Left lobe of liver (tissue), 2 donors: ENCODE measurements around the gene TBX5. TPM values are rescaled to one million over a fixed set of nuclear protein-coding genes. Genes with fewer than 3 reads are reported as not detected.

Source experiments
- ATAC-seq: fragments of 200-7000 bp; cut with Tn5 transposase; one replicate; pipeline ENCODE4 v1.9.1; 2020; ENCODE audit warnings: mild to moderate bottlenecking, moderate library complexity
- DNase-seq: peaks from one replicate; pipeline ENCODE4 v3.0.0-alpha.2; 2020; ENCODE audit warnings: low spot score
- total RNA-seq: library from RNA; stranded (reverse); gene quantifications from one replicate; pipeline ENCODE4 v1.2.1, GENCODE V29; 2021
- donor health status: DM: no; HTN: no; CAD: no; lungs with moderate emphysema.
- donor health status: DM: no; HTN: yes; CAD: no.

TBX5 gene
- total RNA-seq, 1 donor from 2014 or later = not detected

GRCh38 chr12:114431902-114432301 is 26.0 kb upstream of the TBX5 start:
- DNase-seq (no peak), ATAC-seq (no peak)

DNA sequence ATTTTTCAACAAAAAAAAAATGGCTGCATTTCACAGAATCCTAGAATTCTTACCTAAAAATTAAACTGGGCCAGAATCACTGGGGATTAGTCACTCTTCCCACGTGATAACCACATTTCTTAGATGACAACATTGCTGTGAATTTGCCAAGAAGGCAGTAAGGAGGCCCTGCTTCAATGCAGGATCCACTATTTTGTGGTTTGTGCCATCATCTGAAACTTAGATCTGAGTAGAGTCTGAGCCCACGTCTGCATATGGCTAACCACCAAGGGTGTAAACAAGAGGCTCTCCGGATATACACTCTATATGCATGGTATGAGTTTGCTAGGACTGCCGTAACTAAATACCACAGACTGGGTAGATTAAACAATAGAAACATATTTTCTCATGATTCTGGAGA is 24.4 kb upstream of the TBX5 start:
- DNase-seq (no peak), ATAC-seq (no peak)

DNA sequence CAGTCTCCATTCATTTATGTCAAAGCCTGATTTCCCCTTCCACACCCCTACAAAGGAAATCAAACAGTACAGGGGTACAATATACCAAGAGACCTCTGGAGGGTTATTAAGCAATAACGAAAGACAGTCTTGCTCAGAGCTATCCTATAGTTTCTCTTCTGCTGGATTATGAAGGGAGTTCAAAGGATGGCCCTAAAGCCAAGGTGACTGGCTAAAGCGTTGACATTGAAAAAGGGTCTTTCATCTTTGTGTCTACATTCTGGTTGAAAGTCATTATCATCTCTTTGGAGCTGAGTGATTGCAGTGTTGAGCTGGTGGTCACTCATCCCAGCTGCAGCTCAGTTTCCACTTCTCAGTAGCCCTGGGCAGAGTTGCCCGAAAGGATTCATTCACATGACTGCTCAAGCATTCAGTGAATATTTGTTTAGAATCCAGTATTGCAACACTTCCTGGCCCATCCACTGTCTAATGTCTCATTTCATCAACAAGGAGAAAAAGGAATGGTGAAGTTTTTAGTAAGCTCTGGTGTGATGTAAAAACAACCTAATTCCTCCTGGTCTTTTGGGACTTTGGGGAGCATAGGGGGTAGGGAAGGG is 19.2 kb upstream of the TBX5 start:
- ATAC-seq = peak; percentile 37
- no peak for DNase-seq

DNA sequence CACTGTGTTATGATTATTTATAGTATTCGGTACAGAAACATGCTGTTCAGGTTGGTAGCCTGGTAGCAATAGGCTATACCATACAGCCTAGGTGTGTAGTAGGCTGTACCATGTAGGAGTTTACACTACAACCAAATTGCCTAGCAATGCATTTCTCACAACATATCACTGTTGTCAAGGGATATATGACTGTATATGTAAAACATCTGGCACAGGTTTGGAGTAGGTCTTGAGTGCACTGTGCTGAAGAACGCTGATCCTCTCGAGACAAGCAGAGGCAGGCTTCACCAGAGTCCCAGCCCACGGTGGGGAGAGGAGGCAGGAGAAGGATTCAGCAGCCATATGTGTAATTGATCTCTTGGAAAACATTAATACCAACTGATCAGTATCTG is 15.0 kb upstream of the TBX5 start:
- DNase-seq (no peak), ATAC-seq (no peak)

DNA sequence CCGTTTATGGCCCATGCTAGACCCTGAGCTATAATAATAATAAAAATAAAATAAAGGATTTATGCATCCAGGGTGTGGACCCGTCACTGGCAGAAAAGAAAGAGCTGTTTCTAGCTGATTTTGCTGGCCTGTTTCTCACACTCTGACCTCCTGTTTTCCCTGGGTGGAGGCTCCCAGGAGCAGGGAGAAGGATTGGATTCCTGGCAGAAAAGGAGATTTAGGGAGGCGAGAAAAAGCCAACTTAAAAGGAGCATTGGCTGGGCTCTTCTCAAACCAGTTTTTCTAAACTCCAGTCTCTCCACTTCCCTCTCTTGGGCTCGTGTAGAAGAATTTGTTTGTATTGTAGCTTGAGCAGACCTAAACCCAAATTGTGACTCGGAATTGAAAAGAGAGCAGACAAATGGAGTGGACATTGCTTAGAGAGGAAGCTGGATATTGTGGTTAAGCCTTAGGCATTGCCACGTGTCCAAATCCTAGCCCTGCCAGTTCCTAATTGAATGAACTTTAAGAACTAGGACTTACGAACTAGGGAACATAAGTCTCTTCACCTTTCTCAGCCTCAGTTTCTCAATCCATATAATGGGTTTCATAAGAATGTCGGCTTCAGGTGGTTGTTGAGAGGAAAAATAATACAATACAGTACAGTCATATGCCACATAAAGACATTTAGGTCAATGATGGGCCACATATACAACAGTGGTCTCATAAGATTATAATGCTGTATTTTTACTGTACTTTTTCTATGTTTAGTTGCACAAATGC is 14.4 kb upstream of the TBX5 start:
- no peak for ATAC-seq
- no peak for DNase-seq

DNA sequence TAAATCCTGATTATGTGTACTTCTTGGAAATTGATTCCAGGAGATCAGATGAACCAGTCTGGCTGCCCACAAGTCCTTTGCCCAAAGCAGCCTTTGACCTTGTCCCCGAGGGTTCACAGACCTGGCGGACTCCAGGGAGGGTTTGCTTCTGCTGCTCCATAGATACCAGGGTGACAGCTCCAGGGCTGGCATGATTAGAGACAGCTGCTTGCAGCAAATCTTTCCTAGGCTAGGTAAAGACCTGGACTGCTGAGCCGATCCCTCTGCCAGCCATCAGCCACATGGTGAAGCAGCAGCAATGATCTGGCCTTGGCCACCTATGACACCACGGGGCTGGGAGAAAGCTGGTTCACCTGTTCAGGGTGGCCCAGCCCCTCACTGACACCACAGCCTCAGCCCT is 10.1 kb upstream of the TBX5 start:
- ATAC-seq = no peak
- DNase-seq = no peak

- DNase-seq = no peak
- ATAC-seq = no peak
Observed at GRCh38 chr12:114415525-114415868, 9.6 kb upstream of the TBX5 start.

- no peak for ATAC-seq
- DNase-seq = no peak
Observed at GRCh38 chr12:114414866-114415524, 9.1 kb upstream of the TBX5 start.

DNA sequence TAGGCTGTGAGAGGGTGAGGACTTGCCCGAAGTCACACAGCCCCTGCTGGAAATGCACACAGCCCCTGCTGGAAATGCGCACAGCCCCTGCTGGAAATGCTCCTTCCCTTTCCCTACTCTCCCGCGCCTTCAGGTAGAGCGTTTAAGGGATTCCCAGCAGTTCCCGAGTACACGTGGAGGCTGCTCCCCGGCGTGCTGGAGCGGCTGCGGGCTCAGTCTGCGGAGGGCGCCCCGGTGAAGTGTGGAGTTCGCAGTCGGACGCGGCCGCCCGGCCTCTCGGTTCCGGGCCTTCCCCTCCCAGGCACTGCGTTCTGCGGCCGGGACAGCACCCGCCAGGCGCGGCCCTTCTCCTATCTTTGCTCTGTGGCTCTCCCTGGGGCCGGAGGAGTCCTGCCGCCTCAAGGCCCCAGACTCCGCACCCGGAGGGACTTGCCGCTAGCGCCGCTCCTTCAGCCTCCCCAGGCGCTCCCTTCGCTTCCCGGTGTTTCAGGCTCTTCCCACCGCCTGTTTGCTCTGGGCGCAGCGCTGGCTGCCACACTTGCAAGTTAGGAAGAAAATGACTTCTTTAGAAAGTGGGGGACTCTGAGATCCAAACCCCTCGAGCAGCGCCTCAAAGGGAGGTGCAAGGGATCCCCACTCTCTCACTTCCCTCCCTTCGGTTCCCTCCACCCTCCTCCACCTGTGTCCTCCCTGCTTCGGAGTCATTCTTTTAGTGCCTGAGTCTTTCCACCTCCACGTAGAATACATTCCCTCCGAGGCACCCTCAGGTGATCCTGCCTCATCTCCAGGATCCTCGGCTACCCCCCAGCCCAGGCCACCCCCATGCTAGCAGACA is 8.3 kb upstream of the TBX5 start:
- ATAC-seq = no peak
- no peak for DNase-seq

DNA sequence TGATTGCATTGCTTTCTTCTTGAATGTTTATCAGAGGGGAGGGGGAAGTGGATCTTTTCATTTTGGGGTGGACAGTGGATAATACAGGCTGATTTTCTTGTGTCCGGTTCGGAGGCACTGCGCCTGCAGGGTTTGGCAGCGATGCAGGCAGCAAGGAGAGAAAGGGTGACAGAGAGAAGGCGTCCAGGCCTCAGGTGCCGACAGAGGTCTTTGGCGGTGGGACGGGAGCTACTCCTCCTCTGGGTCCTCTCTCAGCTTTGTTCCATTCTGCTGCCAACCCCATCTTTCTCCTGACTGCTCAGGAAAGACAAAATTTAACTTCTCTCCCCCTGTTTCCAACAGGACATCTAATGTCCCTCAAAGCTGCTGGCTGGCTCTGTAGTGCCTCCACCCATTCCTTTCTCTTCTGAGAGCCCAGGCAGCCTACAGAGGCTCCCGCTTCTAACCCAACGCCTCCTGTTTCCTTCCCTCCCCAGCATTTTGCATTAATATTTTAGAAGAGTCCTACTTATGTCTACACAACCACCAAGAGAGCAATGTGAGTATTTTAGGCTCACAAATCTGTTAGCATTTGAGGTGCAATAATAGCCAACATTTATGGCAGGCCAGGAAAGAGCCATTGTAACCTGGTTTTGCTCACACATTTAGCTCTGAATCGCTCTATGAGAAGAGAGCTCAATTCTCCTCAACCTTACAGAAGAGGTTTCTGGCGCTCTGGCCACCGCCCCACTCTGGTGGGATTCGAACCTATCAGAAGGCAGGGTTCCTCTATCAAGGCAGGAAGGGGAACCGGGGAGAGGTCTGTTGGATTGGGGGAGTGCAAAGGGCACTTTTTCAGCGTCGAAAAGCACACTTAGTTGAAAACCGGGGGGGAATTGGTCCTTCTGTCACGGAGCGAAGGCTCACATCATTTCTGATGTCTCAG is 7.1 kb upstream of the TBX5 start:
- DNase-seq (no peak), ATAC-seq (no peak)

DNA sequence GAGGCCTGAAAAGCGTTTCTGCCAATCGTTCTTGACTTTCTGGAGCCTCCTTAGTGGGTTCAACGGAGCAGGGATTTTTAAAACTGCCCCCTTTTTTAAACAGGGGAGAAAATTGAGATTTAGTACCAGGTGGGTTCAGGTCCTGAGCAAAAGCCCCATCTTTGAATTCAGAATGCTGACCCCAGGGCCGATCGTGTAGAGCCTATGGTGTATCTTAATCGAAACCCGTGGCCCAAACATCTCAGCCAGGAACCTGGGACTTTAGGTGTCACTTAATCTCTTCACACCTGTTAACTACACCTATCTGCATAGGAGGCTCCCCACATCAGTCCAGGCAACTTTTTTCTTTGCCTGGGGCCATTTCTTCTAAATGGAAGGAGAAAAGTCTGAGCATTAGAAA is 6.4 kb upstream of the TBX5 start:
- ATAC-seq (no peak), DNase-seq (no peak)

- no peak for DNase-seq
- no peak for ATAC-seq
Observed at GRCh38 chr12:114411071-114411837, 5.3 kb upstream of the TBX5 start.

DNA sequence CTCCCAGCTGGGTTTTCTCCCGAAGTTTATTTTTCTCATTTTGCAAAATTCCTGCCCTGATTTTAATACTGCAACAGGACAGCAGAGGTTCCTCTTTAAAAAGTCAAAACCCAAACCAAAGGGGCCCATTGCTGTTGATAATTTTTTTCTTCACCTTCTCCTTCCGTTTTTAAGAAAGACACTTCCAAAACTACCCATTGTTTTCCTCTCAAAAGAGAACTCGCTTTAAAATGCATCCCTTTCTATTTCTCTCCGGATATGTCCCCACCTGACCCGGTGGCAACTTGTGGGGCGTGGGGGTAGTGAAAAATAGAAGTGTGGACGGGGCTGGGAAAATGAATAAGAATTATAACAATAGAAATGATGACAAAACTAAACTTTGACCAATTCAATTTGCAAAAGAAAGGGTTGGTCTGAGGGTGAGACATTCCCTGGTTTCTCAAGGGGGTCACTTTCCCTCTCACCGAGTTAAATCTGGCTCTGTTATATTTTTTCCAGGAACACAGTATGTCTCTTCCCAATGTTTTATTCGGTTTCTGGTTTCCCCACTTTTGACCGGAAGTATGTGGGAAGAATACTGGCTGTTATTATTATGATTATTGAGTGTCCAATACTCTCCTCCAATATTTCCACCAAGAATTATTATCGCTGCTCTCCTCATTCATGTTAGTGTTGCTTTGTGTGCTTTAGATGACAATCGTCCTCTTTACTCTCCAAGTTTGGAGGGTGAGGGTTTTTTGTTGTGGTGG is 4.1 kb upstream of the TBX5 start:
- no peak for DNase-seq
- no peak for ATAC-seq

- DNase-seq (no peak), ATAC-seq (peak; percentile 70)
Observed at GRCh38 chr12:114408886-114409851, 3.2 kb upstream of the TBX5 start.

- DNase-seq = no peak
- ATAC-seq = no peak
Observed at GRCh38 chr12:114408471-114408885, 2.5 kb upstream of the TBX5 start.

DNA sequence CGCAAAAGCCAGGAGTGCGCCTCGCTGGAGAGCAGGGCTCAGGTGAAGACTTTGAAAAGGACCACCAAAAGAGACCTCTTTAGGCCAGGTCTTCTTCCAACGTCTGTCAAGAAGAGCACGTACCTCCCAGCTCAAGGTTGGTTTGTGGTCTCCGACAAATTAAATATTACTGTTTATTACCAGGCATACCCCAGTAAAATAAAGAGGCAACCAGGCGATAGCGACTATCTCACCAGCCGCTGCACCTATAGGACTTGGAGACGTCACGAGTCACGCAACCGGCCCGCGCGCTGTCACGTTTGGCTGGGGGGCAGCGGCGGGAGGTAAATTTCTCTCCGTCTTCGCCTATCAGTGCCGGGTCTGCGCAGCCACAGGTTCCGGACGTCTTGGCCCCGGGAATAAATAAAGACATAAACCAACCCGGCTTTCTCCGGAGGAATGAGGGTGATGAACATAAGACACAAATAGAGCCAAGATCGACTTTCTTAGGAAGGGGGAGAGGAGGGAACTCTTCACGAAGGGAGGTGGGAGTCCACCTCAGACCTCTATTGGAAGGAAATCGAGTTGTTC is 2.0 kb upstream of the TBX5 start:
- DNase-seq (no peak), ATAC-seq (no peak)
